Astrocyte of the spinal cord (primary cell): ENCODE data around the gene ESD.
"Not testable (repeated sequence)": the region's sequence is repeated elsewhere in the genome, so short reads cannot be mapped to it uniquely, and the experiment has no call there.

Source experiments
- DNase-seq: peaks from one replicate; pipeline ENCODE4 v3.0.0; 2011; ENCODE audit warnings: low read depth, low spot score
- H3K4me3 ChIP-seq: 2 replicates; pipeline ENCODE4 v1.5.1; 2011; ENCODE audit warnings: low read depth, mild to moderate bottlenecking, low read length, moderate library complexity
- CTCF ChIP-seq: IDR thresholded peaks from 2 replicates; pipeline ENCODE4 v1.5.1; 2012; ENCODE audit warnings: low read depth, mild to moderate bottlenecking, low read length, inconsistent platforms
- in situ Hi-C: cut with HindIII; loops from 2 replicates; pipeline ENCODE4 v1.10.0; 2017; ENCODE audit warnings: low sequenced_read_pairs

The ESD gene

GRCh38 chr13:46778890-46779289 lies 18.1 kb downstream of the ESD start:
- no peak for TF ChIP-seq CTCF
- H3K4me3 ChIP-seq, result no peak overlapping the region
- DNase-seq, result peak; percentile 67
- in situ Hi-C loops, result no loop called here

- peak; percentile 20 for DNase-seq
- no peak overlapping the region for H3K4me3 ChIP-seq
- no peak for TF ChIP-seq CTCF
- in situ Hi-C loops, result no loop called here
These were observed 18.9 kb downstream of the ESD start for GRCh38 chr13:46778095-46778494.

GRCh38 chr13:46775385-46776107 lies 21.4 kb downstream of the ESD start:
- no peak for DNase-seq
- no peak overlapping the region for H3K4me3 ChIP-seq
- no peak for TF ChIP-seq CTCF
- in situ Hi-C loops, result no loop called here

- in situ Hi-C loops, result no loop called here
- H3K4me3 ChIP-seq, result no peak overlapping the region
These were observed 23.4 kb downstream of the ESD start for GRCh38 chr13:46773541-46773940.

GRCh38 chr13:46771693-46772092 lies 25.3 kb downstream of the ESD start:
- DNase-seq, result no peak
- in situ Hi-C loops, result no loop called here
- no peak for TF ChIP-seq CTCF
- no peak overlapping the region for H3K4me3 ChIP-seq

More at GRCh38 chr13:46773541-46773940, 23.4 kb downstream of the ESD start:
- DNase-seq, result no peak
- TF ChIP-seq CTCF, result no peak

- in situ Hi-C loops, DNase-seq, H3K4me3 ChIP-seq: not testable (repeated sequence)
These were observed 27.0 kb downstream of the ESD start for GRCh38 chr13:46769925-46770324.

GRCh38 chr13:46761866-46762265 lies 35.1 kb downstream of the ESD start:
- no peak overlapping the region for H3K4me3 ChIP-seq
- TF ChIP-seq CTCF, result no peak
- no peak for DNase-seq
- in situ Hi-C loops, result no loop called here
